Subcutaneous abdominal adipose tissue (tissue), 5 donors: Measurements from ENCODE around the gene CAMK2B.

Source experiments
- H3K27ac ChIP-seq: one replicate; pipeline ENCODE4 v1.7.0; 2013; ENCODE audit warnings: low read depth, mild to moderate bottlenecking, inconsistent platforms, low read length, moderate library complexity
- H3K27me3 ChIP-seq, 5 donors: one replicate each; pipeline ENCODE4 v1.7.0; 2013; ENCODE audit warnings: low read length in 5 of 5, inconsistent platforms in 1 of 5; ENCODE audit not compliant: control insufficient read depth in 5 of 5, insufficient read depth in 4 of 5
- H3K36me3 ChIP-seq, 5 donors: one replicate each; pipeline ENCODE4 v1.7.0; 2013; ENCODE audit warnings: low read length in 5 of 5; ENCODE audit not compliant: control insufficient read depth in 5 of 5, insufficient read depth in 5 of 5
- H3K4me1 ChIP-seq, 5 donors: one replicate each; pipeline ENCODE4 v1.7.0; 2013; ENCODE audit warnings: low read length in 5 of 5, mild to moderate bottlenecking in 3 of 5, moderate library complexity in 1 of 5; ENCODE audit not compliant: control insufficient read depth in 5 of 5, insufficient read depth in 5 of 5
- H3K4me3 ChIP-seq, 5 donors: one replicate each; pipeline ENCODE4 v1.7.0; 2013; ENCODE audit warnings: low read length in 5 of 5, low read depth in 1 of 5
- H3K9ac ChIP-seq, 5 donors: one replicate each; pipeline ENCODE4 v1.7.0; 2013; ENCODE audit warnings: low read length in 5 of 5, mild to moderate bottlenecking in 4 of 5, moderate library complexity in 3 of 5
- H3K9me3 ChIP-seq, 5 donors: one replicate each; pipeline ENCODE4 v1.7.0; 2013; ENCODE audit warnings: low read length in 5 of 5; ENCODE audit not compliant: control insufficient read depth in 5 of 5
- donor health status: healthy.
- donor health status: healthy.
- donor health status: healthy.
- donor health status: healthy.
- donor health status: healthy.

The CAMK2B gene

GRCh38 chr7:44277391-44277790 lies 48.0 kb downstream of the CAMK2B start:
- H3K9me3 ChIP-seq, result no peaks in the 10 kb centered on the region
- H3K4me1 ChIP-seq, result no peaks in the 10 kb centered on the region
- no peak overlapping the region for H3K9ac ChIP-seq
- H3K27ac ChIP-seq, result no peak overlapping the region
- H3K36me3 ChIP-seq, result no peaks in the 10 kb centered on the region
- peaks cover 0 to 14% (median 9%) of the 10 kb centered on the region in 5 donors for H3K27me3 ChIP-seq
- H3K4me3 ChIP-seq, result no peak overlapping the region

GRCh38 chr7:44276571-44277221 lies 48.7 kb downstream of the CAMK2B start:
- Histone ChIP-seq H3K9ac (no peak overlapping the region), H3K4me1 (no peaks in the 10 kb centered on the region), H3K27me3 (peaks cover 0 to 11% (median 9%) of the 10 kb centered on the region in 5 donors), H3K27ac (no peak overlapping the region), H3K4me3 (no peak overlapping the region), H3K36me3 (no peaks in the 10 kb centered on the region), H3K9me3 (no peaks in the 10 kb centered on the region)

GRCh38 chr7:44275957-44276570 lies 49.3 kb downstream of the CAMK2B start:
- Histone ChIP-seq H3K9ac (no peak overlapping the region), H3K27me3 (peaks cover 0 to 10% (median 8%) of the 10 kb centered on the region in 5 donors), H3K4me1 (no peaks in the 10 kb centered on the region), H3K36me3 (no peaks in the 10 kb centered on the region), H3K27ac (no peak overlapping the region), H3K4me3 (no peak overlapping the region), H3K9me3 (no peaks in the 10 kb centered on the region)

GRCh38 chr7:44275146-44275545 lies 50.2 kb downstream of the CAMK2B start:
- H3K9ac ChIP-seq, result no peak overlapping the region
- H3K4me1 ChIP-seq, result no peaks in the 10 kb centered on the region

GRCh38 chr7:44274623-44274975 lies 50.8 kb downstream of the CAMK2B start:
- peaks cover 2 to 10% (median 8%) of the 10 kb centered on the region in 5 donors for H3K27me3 ChIP-seq
- H3K4me3 ChIP-seq, result no peak overlapping the region
- H3K4me1 ChIP-seq, result no peaks in the 10 kb centered on the region
- no peaks in the 10 kb centered on the region for H3K9me3 ChIP-seq
- no peak overlapping the region for H3K27ac ChIP-seq
- H3K9ac ChIP-seq, result no peak overlapping the region
- H3K36me3 ChIP-seq, result no peaks in the 10 kb centered on the region

More at GRCh38 chr7:44275146-44275545, 50.2 kb downstream of the CAMK2B start:
- Histone ChIP-seq H3K9me3 (no peaks in the 10 kb centered on the region), H3K27me3 (peaks cover 0 to 10% (median 8%) of the 10 kb centered on the region in 5 donors), H3K4me3 (no peak overlapping the region), H3K36me3 (no peaks in the 10 kb centered on the region), H3K27ac (no peak overlapping the region)

- Histone ChIP-seq H3K4me3 (no peak overlapping the region), H3K27me3 (peaks cover 3 to 11% (median 8%) of the 10 kb centered on the region in 5 donors), H3K4me1 (no peaks in the 10 kb centered on the region), H3K9me3 (no peaks in the 10 kb centered on the region), H3K9ac (no peak overlapping the region), H3K36me3 (no peaks in the 10 kb centered on the region), H3K27ac (no peak overlapping the region)
These were observed 51.4 kb downstream of the CAMK2B start for GRCh38 chr7:44273681-44274622.

- H3K27ac ChIP-seq, result no peak overlapping the region
- H3K4me3 ChIP-seq, result no peak overlapping the region
- H3K36me3 ChIP-seq, result no peaks in the 10 kb centered on the region
- no peak overlapping the region for H3K9ac ChIP-seq
- no peaks in the 10 kb centered on the region for H3K9me3 ChIP-seq
- peaks cover 3 to 17% (median 13%) of the 10 kb centered on the region in 5 donors for H3K27me3 ChIP-seq
- no peaks in the 10 kb centered on the region for H3K4me1 ChIP-seq
These were observed 52.4 kb downstream of the CAMK2B start for GRCh38 chr7:44272981-44273380.

GRCh38 chr7:44272456-44272855 lies 52.9 kb downstream of the CAMK2B start:
- Histone ChIP-seq H3K27ac (no peak overlapping the region), H3K4me3 (no peak overlapping the region), H3K4me1 (no peaks in the 10 kb centered on the region), H3K9ac (no peak overlapping the region), H3K36me3 (no peaks in the 10 kb centered on the region), H3K27me3 (peaks cover 3 to 17% (median 15%) of the 10 kb centered on the region in 5 donors), H3K9me3 (no peaks in the 10 kb centered on the region)

- peaks cover 5 to 17% (median 11%) of the 10 kb centered on the region in 5 donors for H3K27me3 ChIP-seq
- no peak overlapping the region for H3K9ac ChIP-seq
- H3K9me3 ChIP-seq, result no peaks in the 10 kb centered on the region
- H3K27ac ChIP-seq, result no peak overlapping the region
- H3K36me3 ChIP-seq, result no peaks in the 10 kb centered on the region
- no peak overlapping the region for H3K4me3 ChIP-seq
- H3K4me1 ChIP-seq, result no peaks in the 10 kb centered on the region
These were observed 55.4 kb downstream of the CAMK2B start for GRCh38 chr7:44269943-44270493.
